HepG2 (cell line): Measurements from ENCODE around the gene RIMOC1. TPM values are rescaled to one million over a fixed set of nuclear protein-coding genes. Genes with fewer than 3 reads are reported as not detected.

Source experiments
- ATAC-seq: fragments of 200-7000 bp; cut with Tn5 transposase; 3 replicates; pipeline ENCODE4 v1.9.1; 2020; ENCODE audit warnings: mild to moderate bottlenecking, moderate library complexity
- BruUV-seq: library from RNA; stranded (reverse); fragments of 400-500 nt; replicated peaks from 2 replicates; lab custom pipeline; 2021; lab: Mats Ljungman, UMichigan
- CTCF ChIA-PET: fragments of 300-600 bp; formaldehyde crosslinking; extraction: SDS; loops from one replicate; lab custom pipeline; 2021; ENCODE audit warnings: low total read pairs, inconsistent platforms, low intra/inter-chr PET ratio; lab: Yijun Ruan, JAX
- POLR2A ChIA-PET: fragments of 350-600 bp; sonication (Branson Sonifier 250); formaldehyde crosslinking; loops from one replicate; lab custom pipeline; 2020; ENCODE audit warnings: antibody characterized with exemption, inconsistent platforms; lab: Yijun Ruan, JAX
- DNase-seq: peaks from one replicate; pipeline ENCODE4 v3.0.0-alpha.2; 2015; ENCODE audit warnings: low spot score
- FAIRE-seq: peaks from 3 replicates; lab custom pipeline; 2011; peaks lifted over from hg19 to GRCh38; lab: Jason Lieb, UNC
- H2AFZ ChIP-seq: one replicate; pipeline ENCODE4 v1.6.1; 2011; ENCODE audit warnings: low read length, inconsistent platforms
- H3K27ac ChIP-seq: fragments of 300-600 bp; 3 replicates; pipeline ENCODE4 v1.8.0; 2011; ENCODE audit warnings: mixed run types, mild to moderate bottlenecking, mixed read lengths, low read length, inconsistent platforms; ENCODE audit not compliant: insufficient read depth; ENCODE audit errors: extremely low read length
- H3K27me3 ChIP-seq, 2 experiments: fragments of 200-600 bp in 1 of 2; 2 replicates in 1 of 2; 3 replicates in 1 of 2; pipeline versions ENCODE4 v1.6.0 to v1.8.0; 2011; ENCODE audit warnings: low read length in 2 of 2, mild to moderate bottlenecking in 2 of 2, moderate library complexity in 2 of 2, inconsistent platforms in 1 of 2; ENCODE audit not compliant: insufficient read depth in 2 of 2, control insufficient read depth in 1 of 2
- H3K36me3 ChIP-seq, 2 experiments: fragments of 200-600 bp in 1 of 2; replicated peaks in 1 of 2; 2 replicates in 1 of 2; 3 replicates in 1 of 2; pipeline versions ENCODE4 v1.5.1 to v1.8.0; 2011; ENCODE audit warnings: low read length in 2 of 2, inconsistent platforms in 1 of 2; ENCODE audit not compliant: insufficient read depth in 2 of 2, control insufficient read depth in 1 of 2
- H3K4me1 ChIP-seq: 2 replicates; pipeline ENCODE4 v1.5.1; 2012; ENCODE audit warnings: low read length, inconsistent platforms; ENCODE audit not compliant: insufficient read depth
- H3K4me2 ChIP-seq: 2 replicates; pipeline ENCODE4 v1.6.0; 2011; ENCODE audit warnings: low read depth, low read length, inconsistent platforms
- H3K4me3 ChIP-seq, 3 experiments: fragments of 200-600 bp in 1 of 3; sonication (generic), shearing (Covaris generic) in 1 of 3; replicated peaks in 1 of 3; 2 replicates each; pipeline ENCODE4 v1.5.1; 2011 to 2016; ENCODE audit warnings: low read length in 3 of 3, inconsistent platforms in 2 of 3, low read depth in 2 of 3, mild to moderate bottlenecking in 2 of 3, control low read depth in 1 of 3, mixed read lengths in 1 of 3; ENCODE audit not compliant: insufficient read depth in 1 of 3
- H3K79me2 ChIP-seq: one replicate; pipeline ENCODE4 v1.6.1; 2011; ENCODE audit warnings: low read length, inconsistent platforms; ENCODE audit not compliant: insufficient read depth
- H3K9ac ChIP-seq: 2 replicates; pipeline ENCODE4 v1.6.0; 2011; ENCODE audit warnings: mild to moderate bottlenecking, low read depth, low read length, inconsistent platforms; ENCODE audit not compliant: insufficient read depth
- H3K9me3 ChIP-seq: 2 replicates; pipeline ENCODE4 v1.5.1; 2012; ENCODE audit warnings: mild to moderate bottlenecking, low read length
- H4K20me1 ChIP-seq: 2 replicates; pipeline ENCODE4 v1.6.0; 2011; ENCODE audit warnings: inconsistent platforms, mild to moderate bottlenecking, low read length, moderate library complexity; ENCODE audit not compliant: insufficient read depth
- ATF7 ChIP-seq, 2 experiments: fragments of 450-650 bp in 1 of 2; sonication (generic) in 1 of 2; formaldehyde crosslinking in 1 of 2; IDR thresholded peaks; 2 replicates each; pipeline versions ENCODE4 v1.4.0 to v1.6.1; 2016 to 2020; ENCODE audit warnings: antibody characterized with exemption in 1 of 2, mild to moderate bottlenecking in 1 of 2, missing genetic modification reagents in 1 of 2
- GATAD2A ChIP-seq: IDR thresholded peaks from 2 replicates; pipeline ENCODE4 v1.6.1; 2016
- MEIS2 ChIP-seq: sonication (generic); formaldehyde crosslinking; IDR thresholded peaks from 2 replicates; pipeline ENCODE4 v1.9.0; 2021; ENCODE audit warnings: mild to moderate bottlenecking, missing genetic modification reagents
- NFE2L1 ChIP-seq: sonication (generic); formaldehyde crosslinking; IDR thresholded peaks from 2 replicates; pipeline ENCODE4 v1.4.0; 2020; ENCODE audit warnings: missing genetic modification reagents, mild to moderate bottlenecking, borderline replicate concordance
- REPIN1 ChIP-seq: sonication (generic); formaldehyde crosslinking; IDR thresholded peaks from 2 replicates; pipeline ENCODE4 v1.8.0; 2022; ENCODE audit warnings: missing genetic modification reagents, low read depth, mild to moderate bottlenecking, borderline replicate concordance
- SKIL ChIP-seq: sonication (generic); formaldehyde crosslinking; IDR thresholded peaks from 2 replicates; pipeline ENCODE4 v1.8.0; 2022; ENCODE audit warnings: missing genetic modification reagents, mild to moderate bottlenecking, moderate library complexity, borderline replicate concordance
- ZBTB39 ChIP-seq: sonication (generic); formaldehyde crosslinking; IDR thresholded peaks from 2 replicates; pipeline ENCODE4 v1.5.0; 2020; ENCODE audit warnings: missing genetic modification reagents
- ZNF7 ChIP-seq: IDR thresholded peaks from 2 replicates; pipeline ENCODE4 v1.6.1; 2016; ENCODE audit warnings: missing biosample characterization, missing genetic modification reagents
- WGBS: methylation state at CpG from one replicate; pipeline ENCODE4 v1.1.6; 2017; ENCODE audit warnings: low lambda C conversion rate; 5-methylcytosine and 5-hydroxymethylcytosine counted together
- in situ Hi-C: cut with HindIII; loops from 2 replicates; pipeline ENCODE4 v1.10.0; 2017; ENCODE audit warnings: low pct_unique_long_range_greater_than_20kb; ENCODE audit not compliant: extremely low pct_ligation_motif_present
- intact Hi-C: fragments of 100-400 bp; cut with micrococcal nuclease; formaldehyde crosslinking; loops from one replicate; pipeline ENCODE4 v1.10.0; 2022; ENCODE audit not compliant: unreplicated experiment
- polyA plus RNA-seq, 8 experiments: library from polyadenylated mRNA; depleted of rRNA in 3 of 8; stranded (reverse) in 7 of 8; unstranded in 1 of 8; fragments of >200 nt; fragmentation: Illumina TruSeq in 4 of 8; extraction: Trizol in 4 of 8; gene quantifications; 2 replicates each; pipeline versions ENCODE4 v1.2.1 to v1.2.3, GENCODE V29; 2011 to 2016; ENCODE audit warnings: low read depth in 4 of 8, missing spikeins in 1 of 8, mixed read lengths in 1 of 8; ENCODE audit not compliant: insufficient read depth in 1 of 8
- total RNA-seq, 5 experiments: library from RNA; depleted of rRNA; stranded (reverse); fragments of >200 nt; fragmentation: Illumina TruSeq; extraction: Trizol; gene quantifications; 2 replicates each; pipeline ENCODE4 v1.2.3, GENCODE V29; 2016; ENCODE audit warnings: low read depth in 1 of 5

Gene RIMOC1
- total and polyA plus RNA-seq, 2 of the 13 experiments (the other 11 are each of a cell fraction or from before 2014, with no cell fraction given): 16.3 to 16.9 TPM

- TF ChIP-seq ATF7 (IDR thresholded peaks at IDR 0.05) (no peak), ATF7 (CRISPR knock-in tag; IDR thresholded peaks at IDR 0.05) (no peak), ZBTB39 (CRISPR knock-in tag) (no peak), GATAD2A (no peak), ZNF7 (no peak), MEIS2 (no peak), NFE2L1 (CRISPR knock-in tag) (no peak), SKIL (CRISPR knock-in tag) (no peak)
These were observed 26.7 kb upstream of the RIMOC1 start (continued) for GRCh38 chr5:41877408-41877807.

- no peak for DNase-seq
- H3K9me3 ChIP-seq: no peaks in the 10 kb centered on the region
- FAIRE-seq: no peak
- H4K20me1 ChIP-seq: no peaks in the 10 kb centered on the region
- H3K27me3 ChIP-seq: no peaks in the 10 kb centered on the region
- H2AFZ ChIP-seq: no peak overlapping the region
- intact Hi-C loops: no loop called here
- no peak overlapping the region for H3K9ac ChIP-seq
- ChIA-PET POLR2A (no interaction called here), CTCF (no interaction called here)
- H3K4me1 ChIP-seq: peaks cover 20% of the 10 kb centered on the region
- H3K27ac ChIP-seq: no peak overlapping the region
- H3K79me2 ChIP-seq: no peaks in the 10 kb centered on the region
- no peak for ATAC-seq
- TF ChIP-seq REPIN1 (CRISPR knock-in tag): no peak
- WGBS: 8% methylated on average over 2 of the region's 2 CpGs
- no peaks in the 10 kb centered on the region for H3K36me3 ChIP-seq
- BruUV-seq: no TSS peak
- H3K4me2 ChIP-seq: 0 out of 2 replicates have a peak overlapping the region, but pooled peaks have one; percentile 51
- in situ Hi-C loops: no loop called here
- H3K4me3 ChIP-seq: no peak overlapping the region
These were observed 26.0 kb upstream of the RIMOC1 start for GRCh38 chr5:41878173-41878572.
